GM19043 (cell line): ENCODE results near the gene PHACTR3.

Experiments used
- ATAC-seq: cut with Tn5 transposase; IDR thresholded peaks from one replicate; pipeline ENCODE4 v1.9.1; 2021; ENCODE audit warnings: low read depth; ENCODE audit not compliant: unreplicated experiment

PHACTR3 gene

DNA sequence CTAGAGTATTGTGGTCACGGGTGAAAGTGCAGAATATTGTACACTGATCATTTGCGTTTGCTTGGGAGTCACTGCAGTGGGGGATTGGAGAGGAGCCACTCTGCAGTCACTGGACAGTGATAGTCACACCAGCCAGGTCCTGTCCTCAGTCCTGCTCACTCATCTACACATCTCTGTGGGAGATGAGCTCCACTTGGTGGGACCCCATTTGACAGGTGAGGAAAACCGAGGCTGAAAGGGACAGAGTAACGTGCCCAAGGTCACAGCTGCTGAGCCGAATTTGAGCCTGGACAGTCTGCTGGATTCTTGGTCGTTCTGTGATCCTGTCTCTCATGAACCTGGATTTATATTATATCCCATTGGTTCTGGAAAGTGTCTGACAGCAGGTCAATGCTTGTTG, 17.7 kb upstream of the PHACTR3 start:
- ATAC-seq = no peak

DNA sequence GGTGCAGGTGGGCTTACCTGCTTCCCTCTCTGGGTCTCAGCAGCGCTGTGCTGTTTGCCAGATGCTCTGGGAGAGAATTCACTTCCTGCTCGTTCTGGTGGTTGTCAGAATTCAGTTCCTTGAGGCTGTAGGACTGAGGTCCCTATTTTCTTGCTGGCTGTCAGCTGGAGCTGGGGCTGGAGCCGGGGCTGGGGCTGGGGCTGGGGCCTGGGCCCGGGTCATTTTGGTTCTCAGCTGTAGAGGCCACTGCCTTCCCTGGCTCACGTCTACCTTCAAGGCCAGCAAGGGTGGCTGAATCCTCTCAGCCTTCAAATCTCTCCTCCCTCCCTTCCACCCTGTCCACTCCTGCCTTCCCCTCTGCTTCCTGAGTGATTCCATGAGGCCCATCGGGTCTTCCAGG, 16.8 kb upstream of the PHACTR3 start:
- no peak for ATAC-seq

DNA sequence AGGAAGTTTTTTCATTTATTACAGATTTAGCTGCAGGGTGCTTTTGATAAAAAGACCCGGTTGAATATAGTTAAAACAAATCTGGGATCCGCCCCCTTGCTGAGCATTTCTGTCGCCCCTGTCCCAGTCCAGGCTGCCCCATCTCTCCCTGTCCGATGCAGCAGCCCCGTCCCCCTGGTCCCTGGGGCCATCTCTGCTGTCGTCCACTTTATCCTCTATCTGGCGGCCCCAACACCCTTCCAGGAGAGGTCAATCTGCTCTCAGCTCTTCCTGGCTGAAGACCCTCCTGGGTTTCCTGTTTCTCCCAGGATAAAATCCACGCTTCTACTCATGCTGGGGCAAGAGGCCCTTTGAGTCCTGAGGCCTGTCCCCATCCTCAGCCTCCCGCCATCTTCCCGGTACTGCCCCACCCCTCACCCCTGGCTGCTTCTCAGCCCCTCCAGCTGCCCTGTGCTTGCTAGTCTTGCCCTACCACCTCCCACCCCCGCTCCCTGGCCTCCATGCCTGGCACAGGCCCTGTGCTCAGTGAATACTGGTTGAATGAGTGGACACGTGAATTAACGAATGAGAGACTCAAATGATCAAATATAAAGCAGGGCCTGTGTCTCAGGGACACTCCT, 16.0 kb upstream of the PHACTR3 start:
- no peak for ATAC-seq

- ATAC-seq = no peak
Measured at GRCh38 chr20:59589086-59589684, 15.2 kb upstream of the PHACTR3 start.

DNA sequence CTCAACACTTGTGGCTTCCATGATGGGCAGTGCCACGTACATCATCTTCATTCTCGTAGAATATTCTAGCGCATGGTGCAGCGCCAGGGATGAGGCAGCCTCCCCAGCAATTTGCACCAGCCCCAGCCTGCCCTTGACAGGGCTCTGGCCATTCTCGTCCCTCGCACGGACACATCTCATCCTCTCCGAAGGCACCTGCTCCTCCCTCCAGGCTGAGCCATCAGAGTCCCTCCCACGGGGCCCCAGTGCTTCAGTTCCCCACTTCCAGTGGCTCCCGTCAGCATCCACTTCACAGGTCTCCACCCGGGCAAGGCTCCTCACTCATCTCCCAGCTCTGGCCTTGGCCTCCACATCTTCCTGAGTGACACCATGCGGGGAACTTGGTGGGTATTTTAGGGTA, 13.3 kb upstream of the PHACTR3 start:
- ATAC-seq = no peak

- ATAC-seq = no peak
Measured at GRCh38 chr20:59596690-59597089, 7.7 kb upstream of the PHACTR3 start.

DNA sequence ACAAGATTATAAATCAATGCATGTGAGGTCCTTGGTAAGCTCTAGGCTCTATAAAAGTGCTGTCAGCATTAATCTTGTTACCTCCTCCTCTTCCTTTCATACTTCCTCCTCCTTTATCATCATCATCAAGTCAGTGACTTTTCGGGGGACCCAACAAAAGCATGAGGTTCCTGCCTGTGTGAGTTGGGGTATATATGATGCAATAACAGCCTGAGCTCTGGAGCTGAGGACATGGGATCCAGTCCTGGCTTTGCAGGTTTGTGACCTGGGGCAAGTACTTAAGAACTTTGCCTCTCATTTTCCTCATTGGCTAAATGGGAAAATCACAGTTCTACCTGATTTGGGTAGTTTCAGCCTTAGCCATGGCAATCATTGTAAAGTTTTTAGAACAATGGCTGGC, 7.1 kb upstream of the PHACTR3 start:
- no peak for ATAC-seq

DNA sequence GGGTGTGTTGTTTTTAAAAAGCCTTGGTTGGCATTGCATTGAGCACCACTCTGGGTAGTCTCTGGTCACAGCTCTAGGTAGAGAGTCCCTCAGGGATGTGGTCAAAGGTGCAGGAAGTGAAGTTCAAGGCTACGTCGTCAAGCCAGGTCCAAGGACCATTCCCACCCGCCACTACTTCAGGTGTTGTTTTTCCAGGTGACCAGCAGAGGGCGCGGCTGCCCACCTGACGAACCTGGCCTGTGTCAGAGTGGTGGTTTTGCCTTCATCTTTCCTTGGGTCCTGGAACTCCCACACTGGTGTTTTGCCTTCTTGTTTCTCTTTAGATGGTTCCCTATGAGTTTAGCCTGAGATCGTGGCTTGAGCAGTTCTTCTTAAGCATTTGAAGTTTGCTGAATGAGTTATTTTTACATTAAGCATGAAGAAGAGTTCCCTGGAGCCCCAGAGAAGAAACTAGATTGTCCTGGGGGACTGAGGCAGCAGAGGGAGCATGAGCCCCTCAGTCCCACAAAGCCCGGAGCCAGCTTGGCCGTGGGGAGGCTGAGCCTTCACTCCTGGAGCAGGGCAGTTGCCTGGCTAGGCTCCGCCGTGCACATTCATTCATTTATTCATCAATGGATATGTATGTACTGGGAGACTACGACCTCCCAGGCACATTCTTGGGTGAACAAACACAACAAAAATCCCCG, 5.6 kb upstream of the PHACTR3 start:
- ATAC-seq = no peak

- ATAC-seq = no peak
Measured at GRCh38 chr20:59599941-59600340, 4.4 kb upstream of the PHACTR3 start.

DNA sequence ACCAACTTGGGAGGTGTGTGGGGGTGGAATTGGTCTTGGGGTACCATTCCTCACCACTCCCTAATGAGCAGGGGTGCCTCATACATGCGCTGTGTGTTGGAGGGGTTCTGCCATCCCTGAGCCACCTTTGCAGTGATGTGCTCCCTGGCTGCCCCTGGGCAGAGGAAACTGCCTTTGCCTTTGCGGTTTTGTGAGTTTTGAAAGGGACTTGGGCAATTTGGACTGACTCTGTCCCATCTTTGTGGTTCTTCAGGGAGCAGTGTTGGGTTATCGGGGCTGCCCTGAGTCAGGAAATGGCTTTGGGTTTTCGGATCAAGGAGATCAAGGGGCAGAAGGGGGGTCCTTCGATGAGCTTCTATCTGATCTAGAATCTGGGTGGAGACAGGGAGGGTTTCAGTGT, 3.9 kb upstream of the PHACTR3 start:
- no peak for ATAC-seq

GRCh38 chr20:59602546-59603080, 1.7 kb upstream of the PHACTR3 start:
- no peak for ATAC-seq

- no peak for ATAC-seq
Measured at GRCh38 chr20:59603176-59603575, 1.2 kb upstream of the PHACTR3 start.

DNA sequence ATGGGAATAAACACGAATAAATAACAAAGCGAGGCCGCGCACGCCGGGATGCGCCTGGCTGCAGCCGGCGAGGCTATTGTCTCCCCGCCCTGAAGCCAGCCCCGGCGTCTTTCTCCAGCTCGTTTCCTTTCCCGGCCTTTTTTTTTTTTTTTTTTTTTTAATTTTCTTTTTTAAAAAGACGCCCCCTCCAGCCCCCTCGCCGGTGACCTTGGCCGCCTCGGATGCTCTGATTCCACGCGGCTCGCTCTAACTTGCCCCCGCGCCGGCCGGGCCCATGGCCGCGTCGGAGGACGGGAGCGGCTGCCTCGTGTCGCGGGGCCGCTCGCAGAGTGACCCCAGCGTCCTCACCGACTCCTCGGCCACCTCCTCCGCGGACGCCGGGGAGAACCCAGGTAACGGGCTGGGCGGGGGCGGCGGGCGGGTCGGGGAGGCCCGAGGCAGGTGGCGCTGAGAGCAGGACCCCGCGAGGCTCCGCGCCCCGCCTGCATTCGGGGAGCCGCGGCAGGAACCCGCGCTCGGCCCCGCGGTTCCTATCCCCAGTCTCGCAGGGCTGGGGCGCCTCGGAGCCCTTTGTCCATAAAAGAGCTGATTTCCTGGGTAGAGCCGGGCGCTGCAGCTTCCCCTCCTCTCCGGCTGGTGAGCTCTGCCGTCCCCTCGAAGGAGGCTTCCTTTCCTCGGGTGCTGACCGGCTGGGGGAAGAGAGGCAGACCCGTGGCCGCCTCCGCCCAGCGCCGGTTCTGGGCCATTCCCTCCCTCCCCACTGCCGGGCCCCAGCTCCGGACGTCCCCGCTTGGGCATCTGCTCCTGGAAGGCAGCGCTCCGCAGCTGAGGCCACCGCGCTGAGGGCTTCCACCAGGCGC, 631 bp downstream of the PHACTR3 start:
- ATAC-seq = no peak

- ATAC-seq = no peak
Measured at GRCh38 chr20:59605601-59606364, 1.4 kb downstream of the PHACTR3 start.

GRCh38 chr20:59606566-59606965, 2.2 kb downstream of the PHACTR3 start:
- ATAC-seq = no peak

DNA sequence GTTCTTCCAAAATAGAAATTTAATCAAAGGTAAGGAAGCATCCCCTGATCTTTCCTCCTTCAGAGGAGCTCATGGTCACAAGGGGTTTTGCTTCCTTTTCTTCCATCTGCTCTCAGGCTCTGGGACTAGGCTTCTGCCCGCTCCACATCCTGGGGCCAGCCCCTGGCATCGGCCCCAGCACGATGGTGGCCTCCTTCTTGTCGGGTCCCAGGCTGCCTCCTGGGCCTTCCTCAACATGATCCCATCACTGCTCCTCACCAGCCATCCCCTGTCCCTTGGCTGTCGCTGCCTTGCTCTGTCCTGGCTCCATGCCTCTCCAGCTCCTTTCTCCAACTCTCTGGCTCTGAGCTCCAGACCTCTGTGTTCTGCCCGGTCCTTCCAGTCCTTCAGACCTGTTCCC, 4.1 kb downstream of the PHACTR3 start:
- no peak for ATAC-seq

DNA sequence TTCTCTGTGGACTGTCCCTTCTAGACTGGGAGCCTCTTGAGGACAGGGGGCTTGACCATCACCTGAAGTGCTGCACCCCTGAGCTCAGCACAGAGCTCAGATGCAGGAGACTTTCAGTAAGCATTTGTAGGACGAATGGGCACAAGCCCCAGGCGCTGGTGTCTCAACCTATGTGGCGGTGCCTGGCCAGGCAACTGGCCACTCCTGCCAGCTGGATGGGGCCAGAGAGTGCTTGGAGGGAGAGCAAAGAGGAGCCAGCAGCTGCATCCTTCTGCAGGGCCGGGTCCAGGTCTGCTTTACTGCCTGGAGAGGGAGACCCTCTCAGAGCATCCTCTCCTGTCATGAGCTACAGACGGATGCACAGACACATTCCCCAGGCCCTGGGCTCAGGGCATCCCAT, 4.5 kb downstream of the PHACTR3 start:
- ATAC-seq = no peak

DNA sequence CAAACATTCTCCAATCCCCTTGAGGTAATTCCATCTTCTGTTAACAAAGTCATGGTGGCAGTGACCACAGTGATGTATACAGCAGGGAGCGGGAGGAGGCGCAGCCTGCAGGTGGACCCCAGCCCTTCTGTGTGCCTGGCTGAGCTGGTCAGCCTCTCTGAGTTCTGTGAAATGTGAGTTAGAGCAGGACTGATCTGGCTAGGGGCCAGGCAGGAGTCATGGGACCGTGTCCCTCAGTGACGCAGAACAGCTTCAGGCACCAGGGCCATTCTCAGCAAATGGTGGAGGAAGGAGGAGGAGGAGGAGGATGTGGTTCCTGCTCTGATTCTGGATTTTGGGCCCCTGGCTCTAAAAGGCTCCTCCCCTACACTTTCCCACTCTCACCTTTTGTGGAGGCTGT, 6.9 kb downstream of the PHACTR3 start:
- no peak for ATAC-seq

GRCh38 chr20:59613861-59614260, 9.5 kb downstream of the PHACTR3 start:
- no peak for ATAC-seq

DNA sequence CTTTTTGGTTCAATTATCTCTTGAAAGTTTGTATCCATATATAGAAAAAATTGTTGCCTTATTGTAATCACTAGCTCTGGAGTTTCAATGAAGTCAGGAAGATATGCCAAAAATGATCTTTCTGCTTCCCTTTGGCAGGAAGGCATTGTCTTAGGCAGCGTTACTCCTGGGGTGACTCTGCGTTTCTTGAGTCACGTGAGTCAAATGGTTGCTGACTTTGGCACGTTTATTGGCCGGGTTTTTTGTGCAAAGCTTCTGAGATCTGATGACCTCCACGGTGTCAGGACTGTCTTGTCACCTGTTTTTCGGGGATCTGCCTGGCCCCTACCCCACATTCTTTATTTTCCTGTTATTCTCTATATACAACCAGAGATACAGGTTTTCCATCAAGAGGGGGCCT, 10.4 kb downstream of the PHACTR3 start:
- ATAC-seq = no peak
